KMS-11 (cell line): ENCODE measurements around the gene FRAS1.

Experiments used
- H2AFZ ChIP-seq: fragments of 200-600 bp; sonication (generic); 2 replicates; pipeline ENCODE4 v1.6.1; 2016; ENCODE audit warnings: antibody characterized with exemption, mixed run types, low read depth
- H3K27ac ChIP-seq: fragments of 200-600 bp; sonication (generic); 2 replicates; pipeline ENCODE4 v1.6.1; 2016; ENCODE audit warnings: mild to moderate bottlenecking, mixed run types
- H3K27me3 ChIP-seq: fragments of 200-600 bp; sonication (generic); 2 replicates; pipeline ENCODE4 v1.6.1; 2017; ENCODE audit warnings: mild to moderate bottlenecking, low read depth, mixed run types, moderate library complexity; ENCODE audit not compliant: insufficient read depth
- H3K36me3 ChIP-seq: fragments of 200-600 bp; sonication (generic); 2 replicates; pipeline ENCODE4 v1.6.1; 2017; ENCODE audit warnings: mild to moderate bottlenecking, mixed run types; ENCODE audit not compliant: insufficient read depth
- H3K4me1 ChIP-seq: fragments of 200-600 bp; sonication (generic); 2 replicates; pipeline ENCODE4 v1.6.1; 2016; ENCODE audit warnings: mild to moderate bottlenecking, low read depth, mixed run types; ENCODE audit not compliant: poor library complexity, severe bottlenecking
- H3K4me2 ChIP-seq: fragments of 200-600 bp; sonication (generic); 2 replicates; pipeline ENCODE4 v1.7.0; 2016; ENCODE audit warnings: mild to moderate bottlenecking, mixed run types
- H3K4me3 ChIP-seq: fragments of 200-600 bp; sonication (generic); IDR thresholded peaks from 2 replicates; pipeline ENCODE4 v1.6.1; 2017; ENCODE audit warnings: low read depth, low read length, mixed read lengths; ENCODE audit not compliant: insufficient read depth
- H3K79me2 ChIP-seq: fragments of 200-600 bp; sonication (generic); 2 replicates; pipeline ENCODE4 v1.6.1; 2016; ENCODE audit warnings: low read depth, mixed run types; ENCODE audit not compliant: insufficient read depth
- H3K9ac ChIP-seq: fragments of 200-600 bp; sonication (generic); 2 replicates; pipeline ENCODE4 v1.6.1; 2016; ENCODE audit warnings: mild to moderate bottlenecking, mixed run types
- H4K20me1 ChIP-seq: fragments of 200-600 bp; sonication (generic); 2 replicates; pipeline ENCODE4 v1.6.1; 2016; ENCODE audit warnings: mild to moderate bottlenecking, mixed run types; ENCODE audit not compliant: insufficient read depth
- TF ChIP-seq, protein P1 (sequence below): fragments of 200-600 bp; sonication (generic); conservative IDR thresholded peaks from 2 replicates; pipeline ENCODE4 v1.6.1; 2017; ENCODE audit warnings: low read depth, mild to moderate bottlenecking, antibody characterized with exemption, low read length, moderate library complexity, mixed read lengths

Gene FRAS1

GRCh38 chr4:78534286-78534955, 477.3 kb downstream of the FRAS1 start:
- H3K79me2 ChIP-seq: no peaks in the 10 kb centered on the region
- H4K20me1 ChIP-seq: no peaks in the 10 kb centered on the region
- H2AFZ ChIP-seq: no peak overlapping the region
- H3K27ac ChIP-seq: no peak overlapping the region
- no peak overlapping the region for H3K4me3 ChIP-seq
- no peak overlapping the region for H3K4me2 ChIP-seq
- H3K9ac ChIP-seq: no peak overlapping the region
- H3K4me1 ChIP-seq: no peaks in the 10 kb centered on the region
- no peaks in the 10 kb centered on the region for H3K27me3 ChIP-seq
- TF ChIP-seq, protein P1, sequence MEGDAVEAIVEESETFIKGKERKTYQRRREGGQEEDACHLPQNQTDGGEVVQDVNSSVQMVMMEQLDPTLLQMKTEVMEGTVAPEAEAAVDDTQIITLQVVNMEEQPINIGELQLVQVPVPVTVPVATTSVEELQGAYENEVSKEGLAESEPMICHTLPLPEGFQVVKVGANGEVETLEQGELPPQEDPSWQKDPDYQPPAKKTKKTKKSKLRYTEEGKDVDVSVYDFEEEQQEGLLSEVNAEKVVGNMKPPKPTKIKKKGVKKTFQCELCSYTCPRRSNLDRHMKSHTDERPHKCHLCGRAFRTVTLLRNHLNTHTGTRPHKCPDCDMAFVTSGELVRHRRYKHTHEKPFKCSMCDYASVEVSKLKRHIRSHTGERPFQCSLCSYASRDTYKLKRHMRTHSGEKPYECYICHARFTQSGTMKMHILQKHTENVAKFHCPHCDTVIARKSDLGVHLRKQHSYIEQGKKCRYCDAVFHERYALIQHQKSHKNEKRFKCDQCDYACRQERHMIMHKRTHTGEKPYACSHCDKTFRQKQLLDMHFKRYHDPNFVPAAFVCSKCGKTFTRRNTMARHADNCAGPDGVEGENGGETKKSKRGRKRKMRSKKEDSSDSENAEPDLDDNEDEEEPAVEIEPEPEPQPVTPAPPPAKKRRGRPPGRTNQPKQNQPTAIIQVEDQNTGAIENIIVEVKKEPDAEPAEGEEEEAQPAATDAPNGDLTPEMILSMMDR: no peak
- no peaks in the 10 kb centered on the region for H3K36me3 ChIP-seq

DNA sequence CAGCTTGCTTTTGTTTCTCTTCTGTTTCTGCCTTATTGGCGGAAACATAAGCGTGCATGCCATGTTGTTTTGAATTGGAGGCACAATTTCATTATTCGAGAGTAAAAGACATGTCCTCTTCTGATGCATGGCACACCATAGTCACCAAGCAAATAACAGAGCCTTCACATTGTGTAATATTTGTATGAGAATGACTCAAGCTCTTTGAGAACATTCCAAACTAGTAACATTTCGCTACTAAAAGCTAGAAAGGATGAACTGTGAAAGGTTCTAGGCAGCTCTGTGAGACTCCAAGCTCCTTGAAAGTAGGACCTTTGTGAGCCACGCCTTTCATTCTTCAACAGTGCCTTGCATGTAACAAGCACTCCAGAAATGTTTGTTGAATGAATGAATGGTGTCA, 485.2 kb downstream of the FRAS1 start:
- no peak overlapping the region for H3K27ac ChIP-seq
- no peaks in the 10 kb centered on the region for H3K36me3 ChIP-seq
- H3K79me2 ChIP-seq: no peaks in the 10 kb centered on the region
- no peaks in the 10 kb centered on the region for H3K4me1 ChIP-seq
- no peak overlapping the region for H3K9ac ChIP-seq
- H4K20me1 ChIP-seq: no peaks in the 10 kb centered on the region
- no peak overlapping the region for H3K4me3 ChIP-seq
- no peak overlapping the region for H2AFZ ChIP-seq
- H3K4me2 ChIP-seq: no peak overlapping the region
- TF ChIP-seq, protein P1: no peak
- no peaks in the 10 kb centered on the region for H3K27me3 ChIP-seq

DNA sequence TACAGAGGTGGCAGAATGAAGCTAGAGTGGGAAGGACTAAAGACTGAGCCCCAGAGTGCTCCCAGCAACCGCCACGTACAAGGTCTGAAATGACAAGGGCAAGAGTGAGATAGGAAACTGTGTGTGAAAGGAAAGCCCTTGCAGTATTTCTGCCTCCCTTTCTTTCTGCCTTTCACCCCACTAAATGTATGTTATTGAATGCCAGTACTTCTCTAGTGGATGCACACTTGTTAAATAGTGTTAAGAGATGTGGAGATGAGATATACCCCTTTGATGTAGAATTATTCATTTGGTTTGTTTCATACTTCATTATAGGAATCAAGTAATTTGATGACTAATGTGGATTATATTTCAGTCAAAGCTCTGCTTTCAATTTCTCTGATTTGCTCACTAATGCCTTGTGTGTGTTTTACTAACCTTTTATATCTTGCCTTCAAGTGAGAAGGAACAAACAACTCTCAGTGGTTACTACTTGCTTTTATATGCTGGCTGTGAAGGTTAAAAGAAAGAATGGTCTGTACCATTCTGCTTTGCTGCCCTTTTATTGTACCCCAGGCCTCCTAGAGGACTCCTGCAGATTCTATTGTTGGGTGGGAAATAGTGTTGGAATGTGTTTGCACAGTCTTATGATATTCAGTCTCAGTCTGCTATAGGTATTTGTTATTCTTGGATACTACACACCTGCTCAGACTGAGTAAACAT, 486.5 kb downstream of the FRAS1 start:
- no peaks in the 10 kb centered on the region for H3K36me3 ChIP-seq
- no peak overlapping the region for H2AFZ ChIP-seq
- no peak overlapping the region for H3K4me2 ChIP-seq
- H3K79me2 ChIP-seq: no peaks in the 10 kb centered on the region
- H3K4me1 ChIP-seq: no peaks in the 10 kb centered on the region
- H3K4me3 ChIP-seq: no peak overlapping the region
- H3K9ac ChIP-seq: no peak overlapping the region
- H4K20me1 ChIP-seq: no peaks in the 10 kb centered on the region
- no peak overlapping the region for H3K27ac ChIP-seq
- TF ChIP-seq, protein P1: no peak
- H3K27me3 ChIP-seq: no peaks in the 10 kb centered on the region

GRCh38 chr4:78544678-78545077, 487.6 kb downstream of the FRAS1 start:
- Histone ChIP-seq H3K36me3 (no peaks in the 10 kb centered on the region), H3K4me2 (no peak overlapping the region)

More at GRCh38 chr4:78544678-78545077, 487.6 kb downstream of the FRAS1 start:
- H4K20me1 ChIP-seq: no peaks in the 10 kb centered on the region
- no peak overlapping the region for H2AFZ ChIP-seq
- no peaks in the 10 kb centered on the region for H3K4me1 ChIP-seq
- H3K9ac ChIP-seq: no peak overlapping the region
- no peaks in the 10 kb centered on the region for H3K79me2 ChIP-seq
- no peak overlapping the region for H3K27ac ChIP-seq
- no peaks in the 10 kb centered on the region for H3K27me3 ChIP-seq
- TF ChIP-seq, protein P1: no peak
- H3K4me3 ChIP-seq: no peak overlapping the region
